Nephron (organoid): Measurements from ENCODE around the gene FMNL2.

Experiments
- H3K27ac Mint-ChIP-seq, 3 experiments: 2 replicates each; pipeline ENCODE4 v1.8.0; 2020; ENCODE audit warnings: mixed read lengths in 3 of 3, mild to moderate bottlenecking in 2 of 3, moderate library complexity in 1 of 3
- H3K27me3 Mint-ChIP-seq: 2 replicates; pipeline ENCODE4 v1.8.0; 2021; ENCODE audit warnings: low read depth, mild to moderate bottlenecking, moderate library complexity, mixed read lengths
- H3K36me3 Mint-ChIP-seq: 2 replicates; pipeline ENCODE4 v1.8.0; 2020; ENCODE audit warnings: low read depth, mixed read lengths
- H3K4me1 Mint-ChIP-seq: 2 replicates; pipeline ENCODE4 v1.8.0; 2020; ENCODE audit warnings: mixed read lengths
- H3K4me3 Mint-ChIP-seq, 3 experiments: 2 replicates each; pipeline ENCODE4 v1.8.0; 2020; ENCODE audit warnings: mild to moderate bottlenecking in 3 of 3, mixed read lengths in 3 of 3, moderate library complexity in 2 of 3
- H3K9me3 Mint-ChIP-seq: 2 replicates; pipeline ENCODE4 v1.8.0; 2020; ENCODE audit warnings: mixed read lengths
- CTCF ChIP-seq, 3 experiments: fragments of 200-600 bp; sonication (generic); IDR thresholded peaks; one replicate each; pipeline ENCODE4 v1.5.0; 2021; ENCODE audit warnings: antibody characterized with exemption in 3 of 3; ENCODE audit not compliant: unreplicated experiment in 3 of 3

Gene FMNL2

GRCh38 chr2:152455738-152456137, 120.8 kb downstream of the FMNL2 start:
- Mint-ChIP-seq H3K4me1 (peaks cover 28% of the 10 kb centered on the region), H3K36me3 (peaks cover 23% of the 10 kb centered on the region), H3K9me3 (no peaks in the 10 kb centered on the region), H3K27ac (no peak overlapping the region), H3K27me3 (no peaks in the 10 kb centered on the region), H3K4me3 (no peak overlapping the region)
- TF ChIP-seq CTCF (IDR thresholded peaks at IDR 0.05; ENCODE audit: unreplicated experiment in 3 of 3): no peak

- Mint-ChIP-seq H3K4me3 (no peak overlapping the region), H3K27me3 (no peaks in the 10 kb centered on the region), H3K27ac (no peak overlapping the region), H3K9me3 (no peaks in the 10 kb centered on the region), H3K4me1 (peaks cover 27% of the 10 kb centered on the region), H3K36me3 (peaks cover 23% of the 10 kb centered on the region)
- no peak for TF ChIP-seq CTCF (IDR thresholded peaks at IDR 0.05; ENCODE audit: unreplicated experiment in 3 of 3)
These were observed 121.3 kb downstream of the FMNL2 start for GRCh38 chr2:152456262-152456661.

DNA sequence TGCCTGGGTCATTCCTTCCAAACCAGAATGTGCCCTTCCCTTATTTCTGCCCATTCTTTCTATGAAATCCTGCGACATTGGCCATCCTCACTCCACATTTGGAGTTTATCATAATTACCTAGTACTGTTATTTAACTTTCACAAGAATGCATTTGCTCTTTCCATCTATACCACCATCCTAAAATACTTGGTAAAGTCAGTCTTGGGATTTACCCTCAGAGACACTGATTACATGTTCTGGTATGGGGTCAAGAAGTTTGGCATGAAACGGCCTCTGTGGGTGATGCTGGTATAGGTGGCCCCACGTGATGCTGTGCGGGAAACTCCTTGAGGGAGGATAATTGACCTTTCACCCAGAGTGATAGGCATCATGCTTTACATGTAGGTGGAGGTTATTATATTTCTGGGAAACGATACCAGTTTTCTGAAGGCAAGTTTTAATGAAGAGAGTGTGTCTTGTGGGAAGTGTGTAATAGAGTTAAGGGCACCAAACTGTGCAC, 123.5 kb downstream of the FMNL2 start:
- Mint-ChIP-seq H3K9me3 (no peaks in the 10 kb centered on the region), H3K27ac (no peak overlapping the region), H3K4me1 (peaks cover 20% of the 10 kb centered on the region), H3K4me3 (no peak overlapping the region), H3K36me3 (peaks cover 23% of the 10 kb centered on the region), H3K27me3 (no peaks in the 10 kb centered on the region)
- no peak for TF ChIP-seq CTCF (IDR thresholded peaks at IDR 0.05; ENCODE audit: unreplicated experiment in 3 of 3)

GRCh38 chr2:152459091-152459490, 124.1 kb downstream of the FMNL2 start:
- H3K4me1 Mint-ChIP-seq: peaks cover 23% of the 10 kb centered on the region
- H3K9me3 Mint-ChIP-seq: no peaks in the 10 kb centered on the region
- no peak overlapping the region for H3K27ac Mint-ChIP-seq

DNA sequence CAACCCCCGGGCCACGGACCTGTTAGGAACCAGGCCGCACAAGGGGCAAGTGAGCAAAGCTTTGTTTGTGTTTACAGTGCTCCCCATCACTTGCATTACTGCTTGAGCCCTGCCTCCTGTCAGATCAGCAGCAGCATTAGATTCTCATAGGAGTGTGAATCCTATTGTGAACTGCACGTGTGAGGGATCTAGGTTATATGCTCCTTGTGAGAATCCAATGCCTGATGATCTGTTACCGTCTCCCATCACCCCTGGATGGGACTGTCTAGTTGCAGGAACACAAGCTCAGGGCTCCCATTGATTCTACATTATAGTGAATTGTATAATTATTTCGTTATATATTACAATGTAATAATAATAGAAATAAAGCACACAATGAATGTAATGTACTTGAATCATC, 125.6 kb downstream of the FMNL2 start:
- Mint-ChIP-seq H3K27ac (no peak overlapping the region), H3K4me3 (no peak overlapping the region), H3K4me1 (peaks cover 31% of the 10 kb centered on the region), H3K36me3 (peaks cover 17% of the 10 kb centered on the region), H3K9me3 (no peaks in the 10 kb centered on the region), H3K27me3 (no peaks in the 10 kb centered on the region)
- TF ChIP-seq CTCF (IDR thresholded peaks at IDR 0.05; ENCODE audit: unreplicated experiment in 3 of 3): no peak

More at GRCh38 chr2:152459091-152459490, 124.1 kb downstream of the FMNL2 start:
- H3K36me3 Mint-ChIP-seq: peaks cover 23% of the 10 kb centered on the region
- no peak for TF ChIP-seq CTCF (IDR thresholded peaks at IDR 0.05; ENCODE audit: unreplicated experiment in 3 of 3)
- no peak overlapping the region for H3K4me3 Mint-ChIP-seq
- H3K27me3 Mint-ChIP-seq: no peaks in the 10 kb centered on the region

GRCh38 chr2:152462120-152462519, 127.1 kb downstream of the FMNL2 start:
- peaks cover 10% of the 10 kb centered on the region for H3K36me3 Mint-ChIP-seq
- no peak overlapping the region for H3K4me3 Mint-ChIP-seq
- no peaks in the 10 kb centered on the region for H3K27me3 Mint-ChIP-seq
- no peak for TF ChIP-seq CTCF (IDR thresholded peaks at IDR 0.05; ENCODE audit: unreplicated experiment in 3 of 3)
- peaks cover 43% of the 10 kb centered on the region for H3K4me1 Mint-ChIP-seq
- no peak overlapping the region for H3K27ac Mint-ChIP-seq
- H3K9me3 Mint-ChIP-seq: no peaks in the 10 kb centered on the region
